Loucy (cell line): ENCODE measurements around the gene PDE11A.

Experiments
- H2AFZ ChIP-seq: fragments of 200-600 bp; sonication (generic); 2 replicates; pipeline ENCODE4 v1.6.0; 2016; ENCODE audit warnings: antibody characterized with exemption, mild to moderate bottlenecking, low read length, moderate library complexity
- H3F3A ChIP-seq: fragments of 200-600 bp; 2 replicates; pipeline ENCODE4 v1.6.0; 2016; ENCODE audit warnings: antibody characterized with exemption, low read depth, mild to moderate bottlenecking
- H3K27me3 ChIP-seq: fragments of 200-600 bp; sonication (generic); 2 replicates; pipeline ENCODE4 v1.6.1; 2014; ENCODE audit warnings: low read length, mild to moderate bottlenecking; ENCODE audit not compliant: insufficient read depth, poor library complexity, severe bottlenecking
- H3K36me3 ChIP-seq: fragments of 200-600 bp; sonication (generic); 2 replicates; pipeline ENCODE4 v1.6.1; 2016; ENCODE audit warnings: low read length; ENCODE audit not compliant: insufficient read depth
- H3K4me1 ChIP-seq: fragments of 200-600 bp; sonication (generic); 2 replicates; pipeline ENCODE4 v1.5.1; 2014; ENCODE audit warnings: low read length, mild to moderate bottlenecking; ENCODE audit not compliant: insufficient read depth, poor library complexity, severe bottlenecking
- H3K4me2 ChIP-seq: fragments of 200-600 bp; sonication (generic); 2 replicates; pipeline ENCODE4 v1.6.0; 2014; ENCODE audit warnings: antibody characterized with exemption, low read length, low read depth, mild to moderate bottlenecking; ENCODE audit not compliant: poor library complexity, severe bottlenecking
- H3K4me3 ChIP-seq: fragments of 200-600 bp; sonication (generic); 2 replicates; pipeline ENCODE4 v1.5.1; 2014; ENCODE audit warnings: low read length, mild to moderate bottlenecking, mixed read lengths; ENCODE audit not compliant: poor library complexity, severe bottlenecking
- H3K79me2 ChIP-seq: fragments of 200-600 bp; sonication (generic); 2 replicates; pipeline ENCODE4 v1.6.1; 2014; ENCODE audit warnings: low read length; ENCODE audit not compliant: insufficient read depth
- H3K9ac ChIP-seq: fragments of 200-600 bp; sonication (generic); 2 replicates; pipeline ENCODE4 v1.6.0; 2014; ENCODE audit warnings: mild to moderate bottlenecking, low read depth, low read length, moderate library complexity; ENCODE audit not compliant: poor library complexity, severe bottlenecking
- H3K9me2 ChIP-seq: fragments of 200-600 bp; sonication (generic); replicated peaks from 2 replicates; pipeline ENCODE4 v1.6.1; 2016; ENCODE audit warnings: low read depth, low read length, mixed read lengths
- H3K9me3 ChIP-seq: fragments of 200-600 bp; sonication (generic); 2 replicates; pipeline ENCODE4 v1.6.1; 2014; ENCODE audit warnings: mild to moderate bottlenecking, antibody characterized with exemption, low read length, low read depth; ENCODE audit not compliant: insufficient read depth
- H4K20me1 ChIP-seq: fragments of 200-600 bp; sonication (generic); 2 replicates; pipeline ENCODE4 v1.6.0; 2014; ENCODE audit warnings: antibody characterized with exemption, low read length, mild to moderate bottlenecking; ENCODE audit not compliant: insufficient read depth, poor library complexity, severe bottlenecking
- CTCF ChIP-seq: fragments of 200-600 bp; sonication (generic); conservative IDR thresholded peaks from 2 replicates; pipeline ENCODE4 v1.5.1; 2014; ENCODE audit warnings: mild to moderate bottlenecking, antibody characterized with exemption, low read length
- EZH2phosphoT487 ChIP-seq: fragments of 200-600 bp; IDR thresholded peaks from 2 replicates; pipeline ENCODE4 v1.6.1; 2018; ENCODE audit warnings: antibody characterized with exemption, mild to moderate bottlenecking, moderate library complexity, borderline replicate concordance

The PDE11A gene

DNA sequence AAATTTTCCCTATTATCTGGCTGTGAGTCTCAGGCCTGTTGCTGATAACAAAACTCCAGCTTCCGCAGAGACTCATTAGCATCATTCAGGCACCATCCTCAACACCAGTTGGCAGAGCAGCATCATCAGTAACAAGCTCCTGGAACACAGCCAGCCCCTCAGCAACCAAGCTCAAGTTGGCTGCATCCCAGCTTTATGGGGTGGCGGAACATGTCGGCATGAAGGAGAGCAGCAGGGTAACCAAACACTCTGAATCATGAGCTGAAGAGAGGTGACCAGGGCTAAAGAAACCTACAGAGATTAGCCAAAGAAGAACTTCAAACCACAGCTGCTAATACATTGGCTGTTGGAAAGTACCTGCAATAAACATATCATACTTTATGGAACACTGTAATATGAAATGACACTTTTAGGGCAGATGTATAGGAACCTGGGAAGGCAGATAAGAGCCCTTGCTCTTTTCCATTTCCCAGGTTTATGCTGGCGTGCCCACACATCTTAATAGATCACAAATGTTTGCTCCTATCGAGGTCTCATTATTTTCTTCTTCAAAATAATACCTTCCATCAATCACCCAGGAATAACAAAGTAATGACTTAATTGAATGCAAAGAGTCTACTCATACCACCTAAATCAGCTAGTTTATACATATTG is 63.8 kb downstream of the PDE11A start:
- no peak overlapping the region for H3K4me2 ChIP-seq
- no peak overlapping the region for H3K4me3 ChIP-seq
- H3K36me3 ChIP-seq, result no peaks in the 10 kb centered on the region
- no peaks in the 10 kb centered on the region for H3K9me2 ChIP-seq
- H3F3A ChIP-seq, result no peaks in the 10 kb centered on the region
- no peak overlapping the region for H3K9ac ChIP-seq
- TF ChIP-seq EZH2phosphoT487, result no peak
- no peak for TF ChIP-seq CTCF
- no peaks in the 10 kb centered on the region for H3K27me3 ChIP-seq
- H3K9me3 ChIP-seq, result no peaks in the 10 kb centered on the region
- no peaks in the 10 kb centered on the region for H3K4me1 ChIP-seq
- H3K79me2 ChIP-seq, result no peaks in the 10 kb centered on the region
- no peak overlapping the region for H2AFZ ChIP-seq
- H4K20me1 ChIP-seq, result no peaks in the 10 kb centered on the region

DNA sequence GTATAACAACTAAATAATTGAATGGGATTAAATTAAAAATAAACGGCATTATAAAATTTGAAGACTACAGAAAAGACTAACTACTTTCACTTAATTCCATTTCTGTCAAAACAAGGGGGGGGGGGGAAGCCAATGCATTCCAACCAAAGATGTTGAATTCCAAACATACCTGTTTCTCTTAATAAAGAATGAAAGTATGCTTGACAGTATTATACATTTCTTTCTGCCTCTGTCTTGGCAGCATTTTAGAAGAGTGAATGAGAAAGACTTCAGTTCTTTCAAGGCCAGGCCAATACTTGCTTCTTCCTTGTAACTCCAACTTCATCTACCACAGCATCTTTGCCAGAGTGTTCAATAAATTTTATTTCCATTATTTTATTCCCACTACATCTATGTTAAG is 65.9 kb downstream of the PDE11A start:
- TF ChIP-seq EZH2phosphoT487 (no peak), CTCF (no peak)
- no peak overlapping the region for H3K4me3 ChIP-seq
- H3K9me2 ChIP-seq, result no peaks in the 10 kb centered on the region
- no peaks in the 10 kb centered on the region for H3K4me1 ChIP-seq
- H3K27me3 ChIP-seq, result no peaks in the 10 kb centered on the region
- H3K36me3 ChIP-seq, result no peaks in the 10 kb centered on the region
- H2AFZ ChIP-seq, result no peak overlapping the region
- H3K79me2 ChIP-seq, result no peaks in the 10 kb centered on the region
- H4K20me1 ChIP-seq, result no peaks in the 10 kb centered on the region
- no peak overlapping the region for H3K9ac ChIP-seq
- H3K9me3 ChIP-seq, result no peaks in the 10 kb centered on the region
- no peak overlapping the region for H3K4me2 ChIP-seq
- no peaks in the 10 kb centered on the region for H3F3A ChIP-seq

DNA sequence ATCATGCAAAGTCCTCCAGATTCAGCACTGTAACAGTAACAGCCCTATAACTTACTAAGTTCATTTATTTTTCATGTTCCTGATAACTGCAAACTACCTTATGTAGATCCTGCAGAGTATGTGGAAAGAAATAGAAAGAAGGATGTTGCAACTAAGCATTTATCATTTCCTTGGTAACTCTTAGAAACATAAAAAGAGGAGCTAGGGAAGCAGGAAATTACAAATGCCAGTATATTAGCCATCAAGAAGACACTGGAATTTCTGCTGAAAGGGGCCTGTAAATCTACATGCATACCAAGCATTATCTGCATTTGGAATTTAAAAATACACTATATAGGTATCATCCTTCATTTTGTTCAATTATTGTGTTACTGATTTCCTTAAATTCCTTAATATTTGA is 66.8 kb downstream of the PDE11A start:
- Histone ChIP-seq H3K9ac (no peak overlapping the region), H4K20me1 (no peaks in the 10 kb centered on the region), H3K9me3 (no peaks in the 10 kb centered on the region), H3K79me2 (no peaks in the 10 kb centered on the region), H3K27me3 (no peaks in the 10 kb centered on the region), H3K36me3 (no peaks in the 10 kb centered on the region), H3K4me3 (no peak overlapping the region), H2AFZ (no peak overlapping the region), H3K4me1 (no peaks in the 10 kb centered on the region), H3K4me2 (no peak overlapping the region), H3K9me2 (no peaks in the 10 kb centered on the region), H3F3A (no peaks in the 10 kb centered on the region)
- no peak for TF ChIP-seq EZH2phosphoT487
- no peak for TF ChIP-seq CTCF
